ENCODE results near the gene TRAIP.
"Not testable (repeated sequence)": the region's sequence is repeated elsewhere in the genome, so short reads cannot be mapped to it uniquely, and the experiment has no call there.

Gene TRAIP, protein sequence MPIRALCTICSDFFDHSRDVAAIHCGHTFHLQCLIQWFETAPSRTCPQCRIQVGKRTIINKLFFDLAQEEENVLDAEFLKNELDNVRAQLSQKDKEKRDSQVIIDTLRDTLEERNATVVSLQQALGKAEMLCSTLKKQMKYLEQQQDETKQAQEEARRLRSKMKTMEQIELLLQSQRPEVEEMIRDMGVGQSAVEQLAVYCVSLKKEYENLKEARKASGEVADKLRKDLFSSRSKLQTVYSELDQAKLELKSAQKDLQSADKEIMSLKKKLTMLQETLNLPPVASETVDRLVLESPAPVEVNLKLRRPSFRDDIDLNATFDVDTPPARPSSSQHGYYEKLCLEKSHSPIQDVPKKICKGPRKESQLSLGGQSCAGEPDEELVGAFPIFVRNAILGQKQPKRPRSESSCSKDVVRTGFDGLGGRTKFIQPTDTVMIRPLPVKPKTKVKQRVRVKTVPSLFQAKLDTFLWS

DNA sequence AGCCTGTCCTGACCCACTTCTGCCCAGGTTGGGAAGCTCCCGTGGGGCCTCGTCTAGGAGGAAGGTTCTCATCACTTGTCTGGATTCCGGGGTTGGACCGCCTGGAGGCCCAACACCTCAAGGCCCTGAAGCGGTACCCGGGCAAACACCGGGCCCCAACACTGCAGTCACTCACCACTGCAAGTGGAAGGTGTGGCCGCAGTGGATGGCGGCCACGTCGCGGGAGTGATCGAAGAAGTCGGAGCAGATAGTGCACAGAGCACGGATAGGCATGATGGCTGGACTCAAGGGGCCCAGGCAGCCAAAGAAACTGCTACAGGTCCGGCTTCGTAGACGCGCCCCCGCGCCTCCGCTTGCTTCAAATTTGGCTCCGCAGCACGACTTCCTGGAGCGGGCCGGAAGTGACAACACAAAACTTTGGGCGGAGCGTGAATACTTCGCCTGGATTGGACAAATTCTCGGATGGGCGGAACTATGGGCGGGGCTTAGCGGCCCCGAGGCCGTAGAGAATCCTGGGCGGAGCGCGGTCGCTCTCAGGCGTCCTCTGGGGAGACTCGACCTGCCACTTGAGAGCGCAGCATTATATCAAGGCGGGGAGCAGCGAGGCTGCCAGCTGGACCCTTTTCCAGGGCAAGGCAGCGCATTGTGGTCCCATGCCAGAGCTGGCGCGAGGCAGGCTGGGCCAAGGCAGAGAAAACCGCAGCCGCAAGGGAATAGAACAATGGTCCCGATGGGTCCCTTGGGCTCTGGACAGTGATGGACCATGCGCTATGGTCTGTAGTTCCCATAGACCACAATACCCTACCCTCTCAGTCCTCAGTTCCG lies at the start of gene TRAIP:
TSS of gene TRAIP (minus strand) at position 384 of the 825 bp plus-strand sequence. CDS start at position 273, 111 bp downstream.
- FAIRE-seq = peak; percentile 98

DNA sequence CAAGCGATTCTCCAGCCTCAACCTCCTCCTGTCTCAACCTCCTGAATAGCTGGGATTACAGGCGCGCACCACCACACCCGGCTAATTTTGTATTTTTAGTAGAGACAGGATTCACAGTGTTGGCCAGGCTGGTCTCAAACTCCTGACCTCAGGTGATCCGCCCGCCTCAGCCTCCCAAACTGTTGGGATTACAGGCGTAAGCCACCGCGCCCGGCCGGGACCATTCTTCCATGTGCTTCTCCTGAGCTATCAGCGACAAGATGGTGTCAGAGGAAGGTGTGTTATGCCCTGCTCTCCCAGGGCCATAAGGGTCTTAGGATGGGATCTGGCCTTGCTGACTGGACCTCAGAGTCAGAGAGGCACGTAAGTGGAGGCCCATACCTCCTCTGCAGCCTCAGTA lies 48.1 kb upstream of the TRAIP start:
- not testable (repeated sequence) for FAIRE-seq

DNA sequence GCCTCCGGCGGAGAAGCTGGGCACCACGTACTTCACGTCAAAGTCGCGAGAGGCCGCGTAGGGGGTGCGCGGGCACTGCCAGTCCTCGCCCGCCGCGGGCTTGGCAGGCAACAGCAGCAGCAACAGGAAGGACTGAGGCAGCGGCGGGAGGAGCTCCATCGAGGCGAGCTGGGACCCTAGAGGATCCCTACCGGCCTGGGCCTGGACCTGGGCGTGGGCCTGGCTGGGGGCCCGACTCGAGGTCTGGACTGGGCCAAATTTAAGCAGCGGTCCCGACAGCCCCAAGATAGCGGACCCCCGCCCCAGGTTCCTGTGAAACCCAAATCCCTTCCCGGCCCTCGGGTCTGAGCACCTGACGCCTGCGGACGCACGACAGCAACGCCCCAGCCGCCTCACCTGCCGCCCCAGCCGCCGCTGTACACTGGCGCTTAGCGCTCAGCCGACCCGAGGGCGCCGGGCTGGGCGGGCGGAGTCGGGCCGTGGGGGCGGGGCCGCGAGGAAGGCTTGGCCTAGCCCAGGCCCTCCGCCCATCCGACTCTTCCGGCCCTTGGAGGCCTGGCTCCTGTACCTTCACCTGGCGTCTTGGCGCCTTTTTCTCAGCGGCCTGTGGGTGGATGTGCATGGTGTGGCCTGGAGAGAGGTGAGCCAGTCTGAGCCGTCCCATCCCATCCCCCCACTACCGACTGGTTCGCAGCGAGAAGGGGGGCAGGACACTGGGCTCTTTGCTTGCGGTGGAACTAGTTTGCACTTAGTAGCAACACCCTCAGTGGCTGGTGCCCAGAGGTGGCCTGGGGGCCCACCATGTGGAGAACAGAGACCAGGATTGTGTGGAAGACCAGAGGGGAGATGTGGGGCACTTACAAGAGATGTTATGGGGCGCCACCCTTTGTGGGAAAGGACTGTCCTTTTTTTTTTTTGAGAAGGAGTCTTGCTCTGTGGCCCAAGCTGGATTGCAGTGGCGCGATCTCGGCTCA lies 47.4 kb upstream of the TRAIP start, which contains the start of gene MST1R:
TSS of gene MST1R (minus strand) at position 423 of the 974 bp plus-strand sequence. CDS start at position 159, 264 bp downstream.
- no peak for FAIRE-seq

DNA sequence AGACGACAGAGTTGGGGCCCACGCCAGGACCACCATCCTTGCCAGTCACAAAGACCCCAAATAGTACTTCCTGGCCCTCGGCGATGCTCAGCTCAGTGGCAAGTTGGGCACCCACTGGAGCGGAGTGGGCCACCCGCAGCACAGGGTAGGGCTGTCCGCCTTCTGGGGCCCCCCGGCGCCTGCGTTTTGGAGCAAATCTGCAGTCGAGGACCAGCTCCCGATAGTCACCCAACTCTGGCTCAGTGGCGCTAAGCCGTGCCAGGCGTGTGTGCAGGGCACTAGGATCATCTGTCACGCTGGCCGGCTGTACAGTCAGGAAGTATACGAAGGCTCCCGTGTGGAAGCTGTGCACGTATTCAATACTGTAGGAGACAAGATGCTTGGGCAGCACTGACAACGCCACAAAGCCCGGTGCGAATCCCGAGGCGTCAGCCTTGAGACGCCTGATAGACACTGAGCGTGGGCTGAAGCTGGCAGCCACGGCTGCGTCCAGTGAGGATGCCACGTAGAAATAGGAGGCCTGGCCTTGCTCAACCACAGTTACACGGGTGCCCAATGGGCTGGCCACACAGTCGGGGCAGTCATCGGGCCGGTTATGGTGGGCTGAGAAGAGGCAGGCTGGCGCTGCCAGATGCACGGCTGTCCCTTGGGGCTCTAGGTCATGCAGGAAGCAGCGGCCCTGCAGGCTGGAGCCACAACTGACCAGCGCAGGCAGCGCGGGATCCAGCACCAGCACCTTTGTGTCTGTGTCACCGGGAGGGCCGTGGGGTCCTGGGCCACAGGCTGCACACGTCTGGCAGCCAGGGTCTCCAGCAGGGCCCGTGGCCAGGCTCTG lies 46.4 kb upstream of the TRAIP start:
- no peak for FAIRE-seq

DNA sequence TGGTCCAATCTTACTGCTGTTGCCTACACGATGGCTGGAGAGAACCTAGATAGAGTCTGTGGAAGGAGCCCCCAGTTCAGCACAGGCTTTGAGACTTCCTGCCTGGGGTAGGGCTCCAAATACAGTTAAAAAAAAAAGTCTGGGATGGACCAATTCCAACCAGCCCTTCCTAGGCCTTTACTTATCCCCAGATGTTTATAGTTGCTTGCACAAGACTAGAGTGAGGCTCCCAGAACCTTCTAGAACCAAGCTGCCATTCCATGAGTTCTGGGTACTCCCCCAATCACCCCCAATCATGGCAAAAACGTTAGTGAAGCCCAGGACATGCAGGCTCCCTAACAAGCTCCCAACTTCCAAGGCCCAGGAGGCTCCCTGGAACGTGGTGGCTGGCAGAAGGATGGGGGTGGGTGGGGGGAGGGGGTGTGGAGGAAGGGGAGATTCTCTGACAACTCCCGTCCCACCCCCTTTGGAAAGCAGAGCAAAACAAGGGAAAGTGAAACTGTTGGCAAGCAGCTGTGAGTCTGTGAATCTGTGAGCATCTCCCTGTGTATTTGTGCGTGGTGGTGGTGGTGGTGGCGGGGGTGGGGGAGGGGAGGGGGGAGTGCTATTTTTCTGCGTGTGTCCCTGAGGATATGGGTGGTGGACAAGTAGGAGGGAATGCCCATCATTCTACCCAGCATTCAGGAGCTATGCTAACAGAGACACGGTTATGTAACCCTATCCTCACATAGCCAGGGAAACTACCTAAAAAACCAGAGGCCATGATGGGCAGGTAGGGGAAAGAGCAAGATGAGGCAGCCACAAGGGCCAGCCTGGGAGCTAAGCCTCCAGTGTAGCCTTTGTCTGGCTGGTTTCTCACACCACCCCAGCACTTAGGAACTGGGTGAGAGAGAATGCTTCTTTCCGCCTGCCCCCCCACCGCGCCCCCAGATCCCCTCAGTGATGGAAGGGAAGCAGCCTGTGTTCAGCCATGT lies 45.3 kb upstream of the TRAIP start:
- no peak for FAIRE-seq

DNA sequence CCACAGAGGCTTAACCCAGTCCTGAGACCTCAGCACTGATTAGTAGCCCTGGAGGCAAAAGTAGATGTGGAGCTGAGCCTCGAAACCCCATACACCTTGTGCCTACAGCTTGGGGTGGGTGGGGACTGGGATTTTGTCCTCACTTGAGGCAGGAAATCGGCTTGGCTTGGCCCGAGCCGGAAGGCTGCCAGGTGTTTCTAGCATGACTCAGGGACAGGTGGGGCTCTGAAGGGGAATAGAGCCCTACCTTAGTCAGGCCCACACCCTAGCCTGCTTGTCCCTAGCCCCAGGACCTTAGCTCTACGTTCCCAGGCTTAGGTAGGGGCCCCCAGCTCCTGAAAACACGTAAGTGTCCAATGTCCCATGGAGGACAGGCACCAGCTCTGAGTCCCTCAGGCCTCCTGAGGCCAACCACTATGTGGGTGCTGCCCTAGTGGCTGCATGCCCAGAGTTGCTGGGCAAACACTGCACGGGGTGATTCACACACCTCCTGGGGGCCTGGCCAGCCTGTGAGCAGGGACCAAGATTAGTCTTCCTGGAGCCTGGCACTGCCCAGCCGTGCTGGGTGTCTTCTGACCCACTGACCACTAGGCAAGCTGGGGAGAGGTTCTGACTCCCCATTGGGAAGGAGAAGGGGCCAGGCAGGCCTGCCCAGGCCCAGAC lies 44.3 kb upstream of the TRAIP start:
- FAIRE-seq = no peak

DNA sequence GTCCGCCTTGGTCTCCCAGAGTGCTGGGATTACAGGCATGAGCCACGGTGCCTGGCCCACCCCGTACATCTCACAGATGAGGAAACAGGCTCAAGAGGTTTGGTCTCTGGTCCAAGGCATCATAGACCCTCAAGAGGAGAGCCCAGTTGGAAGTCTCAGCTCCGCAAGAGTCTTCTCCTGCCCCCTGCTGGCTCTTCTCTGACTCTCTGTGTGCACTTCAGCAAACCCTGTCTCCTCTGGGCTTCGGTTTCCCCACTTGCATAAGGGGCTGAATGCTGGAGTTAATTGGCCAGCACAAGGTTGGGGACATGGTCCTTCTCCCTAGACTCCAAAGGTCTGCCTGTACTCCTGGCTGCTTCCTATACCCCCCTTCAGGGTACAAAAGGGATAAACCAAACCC lies 43.5 kb upstream of the TRAIP start:
- no peak for FAIRE-seq

DNA sequence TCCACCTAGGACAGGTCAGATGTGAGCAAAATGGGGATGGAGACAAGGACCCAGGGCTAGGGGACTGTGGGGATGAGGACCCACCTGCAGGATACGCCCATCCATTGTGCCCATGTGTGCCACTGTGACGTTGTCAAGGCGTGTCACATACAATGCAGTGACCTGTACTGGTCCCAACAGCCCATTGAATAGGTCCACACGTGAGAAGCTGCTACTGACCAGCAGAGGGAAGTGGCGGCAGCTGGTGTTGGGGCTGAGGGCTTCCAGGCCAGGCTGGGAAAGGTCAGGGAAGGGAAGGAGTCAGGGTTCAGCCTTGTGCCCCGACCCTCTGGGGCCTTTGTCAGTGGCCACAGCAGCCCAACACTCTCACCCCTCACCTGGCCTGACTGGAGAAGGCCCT lies 42.6 kb upstream of the TRAIP start:
- no peak for FAIRE-seq

DNA sequence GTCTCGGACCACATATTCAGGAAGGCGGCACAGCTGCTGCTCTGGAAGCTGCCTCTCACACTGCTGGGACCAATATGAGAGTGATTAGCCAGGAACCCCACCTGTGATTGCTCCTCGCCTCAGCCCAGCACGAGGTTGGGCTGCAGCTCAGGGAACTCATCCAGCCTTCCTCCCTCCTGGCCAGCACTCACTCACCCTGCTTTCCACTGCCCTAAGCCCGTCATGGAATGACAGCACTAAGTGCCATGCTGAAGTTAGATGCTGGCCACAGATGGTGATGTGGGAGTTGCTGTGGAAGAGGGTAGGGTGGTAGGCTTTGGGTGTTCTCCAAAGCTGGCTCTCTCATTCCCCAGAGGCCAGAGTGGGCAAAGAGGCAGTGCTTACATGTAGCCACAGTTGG lies 40.0 kb upstream of the TRAIP start:
- FAIRE-seq = no peak

DNA sequence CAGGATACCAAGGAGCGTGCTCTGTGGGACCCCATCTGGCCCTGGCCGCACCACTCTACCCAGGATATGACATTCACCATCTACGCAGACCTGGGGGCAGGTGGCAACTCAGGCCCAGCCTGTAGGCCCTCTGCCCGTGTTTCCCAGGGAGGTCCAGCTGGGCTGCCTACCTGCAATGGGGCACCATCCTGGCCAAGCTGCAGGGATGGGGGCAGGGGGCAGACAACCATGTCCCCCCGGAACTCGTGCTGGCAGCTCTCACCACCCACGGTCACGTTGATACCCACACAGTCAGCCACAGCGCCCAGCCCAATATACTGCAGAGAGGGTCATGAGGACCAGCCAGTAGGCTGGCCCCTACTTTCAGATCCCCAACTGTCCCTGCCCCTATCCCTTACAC lies 39.4 kb upstream of the TRAIP start:
- no peak for FAIRE-seq

DNA sequence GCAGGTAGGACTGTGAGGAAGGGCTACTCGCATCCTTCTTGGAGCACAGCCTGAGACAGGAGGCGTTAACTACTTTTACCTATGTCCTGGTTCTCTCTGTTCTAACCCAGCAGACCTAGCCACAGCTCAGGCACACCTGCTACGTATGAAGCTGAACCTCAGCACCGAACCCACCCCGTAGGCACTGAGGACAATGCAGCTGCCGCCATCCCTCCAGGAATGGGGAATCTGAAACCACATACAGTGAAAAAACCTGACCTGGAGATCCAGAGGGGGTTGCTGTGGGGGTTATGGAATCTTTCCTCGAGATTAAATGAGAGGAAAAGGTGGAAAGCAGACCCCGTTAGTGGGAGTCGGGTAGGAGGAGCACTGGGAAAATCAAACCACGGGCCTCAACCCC lies 32.9 kb upstream of the TRAIP start:
- no peak for FAIRE-seq

DNA sequence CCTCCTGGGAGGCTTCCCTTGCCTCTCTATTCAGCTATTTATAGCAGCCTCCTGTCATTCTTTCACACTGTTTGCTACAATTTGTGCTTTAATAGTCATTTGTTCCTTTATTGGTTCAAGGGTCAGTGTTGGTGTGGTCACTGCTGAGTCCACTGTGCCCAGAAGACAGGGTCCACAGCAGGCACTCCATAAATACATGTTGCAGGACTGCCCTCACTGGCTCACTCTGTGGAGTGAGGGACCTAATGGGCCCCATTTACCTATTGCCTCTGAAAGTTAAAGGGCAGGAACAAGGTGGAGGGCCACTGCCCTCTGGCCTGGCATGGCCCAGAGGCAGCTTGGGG lies 30.5 kb upstream of the TRAIP start:
- FAIRE-seq = no peak

DNA sequence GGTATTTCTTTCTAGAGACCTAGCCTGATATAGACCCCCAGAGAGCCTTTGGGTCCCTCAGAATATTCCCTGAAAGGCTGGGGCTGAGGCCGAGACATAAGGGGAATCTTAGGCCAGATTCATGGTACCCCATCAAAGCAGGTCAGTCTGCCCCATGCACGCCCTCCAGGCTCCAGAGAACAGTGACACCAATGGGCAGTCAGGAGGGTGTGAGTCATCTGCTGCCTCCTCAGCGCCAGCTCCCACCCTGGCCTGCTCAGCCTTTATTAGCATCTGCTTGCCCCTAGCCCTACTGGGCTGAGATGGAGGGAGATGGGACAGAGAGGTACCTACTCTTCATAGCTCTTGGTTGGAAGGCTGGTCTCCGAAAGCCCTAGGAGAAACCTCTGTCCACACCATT lies 27.6 kb upstream of the TRAIP start:
- no peak for FAIRE-seq

DNA sequence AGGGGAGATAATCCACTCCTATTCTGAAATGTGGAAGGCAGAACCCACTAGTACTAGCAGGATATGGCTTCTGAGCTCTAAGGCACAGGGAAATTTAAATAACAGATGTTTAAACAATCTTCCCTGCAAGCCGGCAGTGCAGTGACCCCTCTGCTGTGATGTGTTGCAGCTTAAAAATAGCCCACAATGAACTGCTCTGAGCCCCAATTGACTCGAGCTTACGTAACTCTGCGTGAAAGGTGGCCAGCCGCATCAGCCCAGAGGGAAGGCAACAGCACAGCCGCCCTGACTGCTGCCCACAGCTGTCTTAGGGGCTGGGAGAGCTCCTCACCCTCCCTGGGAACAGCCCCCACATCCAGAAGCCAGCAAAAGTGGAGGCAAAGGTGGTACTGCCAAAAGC lies 25.8 kb upstream of the TRAIP start:
- FAIRE-seq = no peak

DNA sequence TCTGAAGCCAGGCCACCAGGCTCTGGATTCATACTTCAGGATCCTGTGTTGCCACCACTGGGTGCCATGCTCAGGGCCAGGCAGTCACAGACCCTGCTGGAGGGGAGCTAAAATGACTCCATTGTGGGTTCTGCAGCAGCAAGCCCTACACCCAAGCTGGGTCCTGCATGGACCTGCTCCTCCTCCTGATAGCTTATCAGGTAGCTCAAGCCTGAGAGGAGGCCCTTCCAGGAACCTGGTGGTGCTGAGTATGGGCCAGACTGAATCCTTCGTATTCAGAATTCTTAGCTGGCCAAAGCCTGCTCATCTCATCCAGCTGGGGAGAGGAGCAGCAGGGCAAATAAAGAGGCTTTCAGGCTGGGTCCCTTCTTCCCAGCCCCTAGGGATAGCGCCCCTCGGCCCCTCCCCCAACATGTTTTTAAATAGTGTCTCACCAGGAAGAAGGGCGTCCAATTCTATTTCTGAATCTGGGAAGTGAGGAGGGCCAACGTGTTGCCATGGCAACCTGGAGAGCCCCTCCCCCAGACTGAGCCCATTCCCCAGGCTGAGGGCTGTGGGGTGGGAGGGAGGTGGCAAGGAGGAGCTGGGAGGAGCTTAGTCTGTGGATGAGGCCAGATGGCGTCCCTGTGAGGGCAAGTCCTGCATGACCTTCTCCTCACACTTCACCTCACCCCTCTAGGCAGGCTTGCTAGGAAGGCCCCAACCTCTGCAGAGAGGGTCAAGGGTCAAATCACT lies 24.4 kb upstream of the TRAIP start:
- no peak for FAIRE-seq

DNA sequence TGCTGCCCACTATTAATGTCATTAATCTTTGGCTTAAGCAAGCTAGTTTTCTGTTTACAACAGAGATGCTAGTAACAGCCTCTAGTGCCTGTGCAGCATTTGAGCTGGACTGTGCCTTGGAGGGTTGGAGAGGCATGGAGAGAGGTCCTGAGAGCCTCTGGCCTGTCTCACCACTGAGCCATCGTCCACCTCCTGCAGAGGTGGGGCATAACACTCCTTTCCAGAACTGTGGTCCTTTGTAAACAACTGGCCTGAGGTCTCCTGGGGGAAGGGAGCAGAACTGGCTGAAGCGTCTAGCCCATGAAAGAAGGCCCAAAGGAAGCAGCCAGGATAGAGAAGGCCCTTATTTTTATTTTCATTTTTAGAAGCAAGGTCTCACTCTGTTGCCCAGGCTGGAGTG lies 23.4 kb upstream of the TRAIP start:
- FAIRE-seq = no peak

DNA sequence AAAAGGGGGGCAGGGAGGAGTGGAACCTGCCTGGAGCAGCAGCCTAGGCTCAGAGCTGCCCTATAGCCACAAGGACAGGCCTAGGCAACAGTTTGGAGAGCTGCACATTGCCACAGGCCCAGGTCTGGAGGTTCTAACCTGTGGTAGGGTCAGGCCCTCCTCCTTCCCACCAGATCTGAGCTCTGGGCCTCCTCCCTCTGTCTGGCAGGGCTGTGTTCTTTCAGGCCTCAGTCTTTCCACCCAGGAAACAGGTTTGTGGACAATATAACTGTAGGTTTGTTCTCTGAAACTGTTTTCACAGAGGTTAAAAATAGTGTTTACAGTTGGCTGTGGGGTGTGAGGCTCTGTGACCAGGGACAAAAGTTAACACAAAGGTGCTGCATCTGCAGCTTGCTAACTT lies 22.3 kb upstream of the TRAIP start:
- FAIRE-seq = no peak

DNA sequence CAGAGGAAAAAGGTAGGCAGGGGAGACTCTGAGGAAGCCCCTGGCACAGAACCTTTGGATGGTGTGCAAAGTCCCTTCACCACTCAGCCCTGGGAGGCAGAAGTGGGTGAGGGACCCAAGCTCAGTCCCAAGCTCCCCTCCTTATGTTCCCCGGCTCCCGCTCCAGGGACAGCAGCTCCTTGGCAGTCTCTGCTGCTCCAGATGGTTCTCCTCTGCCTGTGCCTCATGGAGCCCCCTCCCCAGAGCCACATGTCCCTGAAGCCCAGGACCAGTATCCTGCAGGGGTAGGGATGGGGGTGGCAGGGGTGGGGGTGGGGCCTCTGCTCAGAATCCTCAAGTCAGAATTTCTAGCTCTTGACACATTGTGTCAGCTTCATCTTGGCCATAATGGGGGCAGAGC lies 21.4 kb upstream of the TRAIP start:
- FAIRE-seq = no peak

DNA sequence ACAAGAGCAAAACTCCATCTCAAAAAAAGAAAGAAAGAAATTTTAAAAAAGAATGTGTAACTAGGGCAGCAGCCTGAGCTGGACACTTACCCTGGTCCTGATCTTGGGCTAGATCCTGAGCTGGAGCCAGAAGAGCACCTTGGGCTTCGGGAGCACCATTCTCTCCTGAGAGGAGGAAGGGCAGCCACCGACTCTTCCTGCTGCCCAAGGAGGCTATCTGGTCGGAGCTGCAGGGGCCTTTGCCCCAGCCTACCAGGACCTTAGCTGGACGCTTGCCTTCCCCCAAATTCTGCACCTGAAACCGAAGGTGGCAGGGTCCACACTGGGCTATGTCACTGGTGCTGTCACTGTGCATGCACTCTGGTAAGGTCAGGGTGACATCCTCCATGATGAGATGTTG lies 20.2 kb upstream of the TRAIP start:
- no peak for FAIRE-seq
